ENCODE measurements around the gene ELAVL1. TPM values are rescaled to one million over a fixed set of nuclear protein-coding genes. Genes with fewer than 3 reads are reported as not detected.

The ELAVL1 gene
- total RNA-seq, 1 experiment from 2014 or later = 87.2 TPM

DNA sequence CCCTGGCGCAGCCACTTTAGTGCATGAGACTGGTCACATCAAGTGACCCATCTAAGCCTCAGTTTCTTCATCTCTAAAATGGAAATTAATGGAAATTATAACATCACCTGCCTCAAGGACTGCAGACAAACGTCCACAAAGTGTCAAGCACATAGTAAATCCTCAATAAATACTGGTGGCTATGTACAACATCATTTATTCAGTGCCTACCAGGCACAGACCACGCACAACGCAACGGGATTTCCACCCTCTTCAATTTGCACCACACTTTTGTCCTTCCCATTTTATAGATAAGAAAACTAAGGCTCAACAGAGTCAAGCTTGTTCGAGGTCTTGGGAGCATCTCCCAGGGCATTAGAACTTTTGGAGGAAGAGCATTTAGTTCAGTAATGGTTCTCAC is 1.4 kb downstream of the ELAVL1 start:
- Histone ChIP-seq H2AFZ (ENCODE audit: low read length) (no peak overlapping the region), H3F3A (ENCODE audit: low read length, unreplicated experiment) (no peaks in the 10 kb centered on the region), H3K9me3 (ENCODE audit: low read length) (no peaks in the 10 kb centered on the region), H3K36me3 (ENCODE audit: low read depth, low read length) (peaks cover 6% of the 10 kb centered on the region), H3K27me3 (ENCODE audit: low read length) (no peaks in the 10 kb centered on the region), H3K79me2 (ENCODE audit: low read length) (peaks cover 67% of the 10 kb centered on the region), H3K9me2 (replicated peaks; ENCODE audit: low read length) (no peaks in the 10 kb centered on the region), H3K9ac (ENCODE audit: low read length) (peak overlapping the region; percentile 94), H3K4me2 (ENCODE audit: low read length) (peak overlapping the region; percentile 87), H3K4me1 (ENCODE audit: insufficient read depth, low read length) (peaks cover 32% of the 10 kb centered on the region), H3K27ac (ENCODE audit: low read length) (no peak overlapping the region), H4K20me1 (ENCODE audit: low read length) (peaks cover 49% of the 10 kb centered on the region), H3K4me3 (ENCODE audit: low read length) (peak overlapping the region; percentile 79)
- CTCF ChIA-PET = no interaction called here
- no peak for TF ChIP-seq EZH2phosphoT487 (IDR thresholded peaks at IDR 0.05; ENCODE audit: borderline replicate concordance, low read length)
- no peak for TF ChIP-seq EZH2 (IDR thresholded peaks at IDR 0.05; ENCODE audit: low read length, unreplicated experiment)
- TF ChIP-seq, protein P1, sequence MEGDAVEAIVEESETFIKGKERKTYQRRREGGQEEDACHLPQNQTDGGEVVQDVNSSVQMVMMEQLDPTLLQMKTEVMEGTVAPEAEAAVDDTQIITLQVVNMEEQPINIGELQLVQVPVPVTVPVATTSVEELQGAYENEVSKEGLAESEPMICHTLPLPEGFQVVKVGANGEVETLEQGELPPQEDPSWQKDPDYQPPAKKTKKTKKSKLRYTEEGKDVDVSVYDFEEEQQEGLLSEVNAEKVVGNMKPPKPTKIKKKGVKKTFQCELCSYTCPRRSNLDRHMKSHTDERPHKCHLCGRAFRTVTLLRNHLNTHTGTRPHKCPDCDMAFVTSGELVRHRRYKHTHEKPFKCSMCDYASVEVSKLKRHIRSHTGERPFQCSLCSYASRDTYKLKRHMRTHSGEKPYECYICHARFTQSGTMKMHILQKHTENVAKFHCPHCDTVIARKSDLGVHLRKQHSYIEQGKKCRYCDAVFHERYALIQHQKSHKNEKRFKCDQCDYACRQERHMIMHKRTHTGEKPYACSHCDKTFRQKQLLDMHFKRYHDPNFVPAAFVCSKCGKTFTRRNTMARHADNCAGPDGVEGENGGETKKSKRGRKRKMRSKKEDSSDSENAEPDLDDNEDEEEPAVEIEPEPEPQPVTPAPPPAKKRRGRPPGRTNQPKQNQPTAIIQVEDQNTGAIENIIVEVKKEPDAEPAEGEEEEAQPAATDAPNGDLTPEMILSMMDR (conservative IDR thresholded peaks at IDR 0.05; ENCODE audit: low read depth, low read length) = no peak
- DNase-seq (no peak), ATAC-seq (no peak)
- intact Hi-C loops (cut with micrococcal nuclease) = no loop called here
- POLR2A ChIA-PET (ENCODE audit: unreplicated experiment) = interaction anchor here (0.6 kb wide), 1 partner anchor 200 kb away, joined by 5 read pairs; no protein-coding TSS in a partner anchor
- TSS peak; percentile 55 for BruUV-seq (replicated peaks)

DNA sequence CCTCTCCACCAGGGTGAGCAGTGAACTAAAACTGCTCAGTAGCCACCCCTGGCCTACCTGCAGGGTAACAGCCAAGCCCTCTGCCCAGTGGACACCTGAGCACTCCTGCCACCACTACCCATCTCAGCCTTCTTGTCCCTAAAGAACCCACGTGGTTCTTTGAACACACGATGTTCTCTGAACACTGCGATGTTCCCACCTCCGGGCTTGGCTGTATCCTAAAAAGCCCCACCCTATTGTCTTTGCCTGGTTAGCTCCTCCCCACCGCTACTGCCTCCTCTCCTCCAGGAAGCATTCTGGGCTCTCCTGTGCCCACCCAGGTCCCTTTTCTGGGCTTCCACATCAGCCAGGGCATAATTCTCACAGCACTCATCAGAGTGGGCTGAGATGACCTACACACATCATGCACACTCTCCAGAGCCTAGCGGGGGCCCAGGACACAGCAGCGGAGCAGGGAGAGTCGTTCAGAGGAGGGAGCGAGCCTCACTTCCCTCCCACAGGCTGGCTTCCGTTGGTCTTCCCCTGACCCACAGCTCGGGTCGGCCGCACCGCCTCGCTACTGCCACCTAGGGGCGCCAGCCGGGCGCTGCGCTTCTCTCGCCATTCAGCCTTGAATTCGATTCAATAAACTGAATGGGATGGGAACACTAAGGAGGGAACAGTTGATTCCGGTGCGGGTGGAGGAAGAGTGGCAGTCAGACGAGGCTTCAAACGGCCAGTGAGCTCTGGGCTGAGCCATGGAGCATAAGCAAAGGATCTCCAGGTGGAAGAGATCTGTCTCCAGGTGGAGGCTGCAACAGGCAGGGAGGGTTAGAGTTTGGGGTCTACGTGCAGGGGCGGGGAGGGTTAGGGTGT is 3.2 kb downstream of the ELAVL1 start:
- peaks cover 60% of the 10 kb centered on the region for H4K20me1 ChIP-seq (ENCODE audit: low read length)
- peak; percentile 97 for DNase-seq
- BruUV-seq (replicated peaks) = TSS peak; percentile 7

More for the DNA sequence above, 3.2 kb downstream of the ELAVL1 start:
- H3K4me2 ChIP-seq (ENCODE audit: low read length) = peak overlapping the region; percentile 83
- CTCF ChIA-PET = interaction anchor here (0.6 to 1.6 kb wide), 9 partner anchors 10 to 58 kb away, joined by 3 to 16 read pairs (median 6); partner anchors contain the start of gene TIMM44
- intact Hi-C loops (cut with micrococcal nuclease) = loop anchor here (1.0 to 2.0 kb wide), 6 partner anchors 10 to 251 kb away; no protein-coding TSS in a partner anchor
- POLR2A ChIA-PET (ENCODE audit: unreplicated experiment) = interaction anchor here (0.6 kb wide), 1 partner anchor 138 kb away, joined by 3 read pairs; no protein-coding TSS in a partner anchor
- peak overlapping the region; percentile 55 for H3K4me3 ChIP-seq (ENCODE audit: low read length)
- H3K79me2 ChIP-seq (ENCODE audit: low read length) = peaks cover 85% of the 10 kb centered on the region
- H3K4me1 ChIP-seq (ENCODE audit: insufficient read depth, low read length) = peaks cover 32% of the 10 kb centered on the region
- peak overlapping the region; percentile 64 for H3K9ac ChIP-seq (ENCODE audit: low read length)
- peak overlapping the region; percentile 74 for H3K27ac ChIP-seq (ENCODE audit: low read length)
- no peaks in the 10 kb centered on the region for H3K9me3 ChIP-seq (ENCODE audit: low read length)
- peak; percentile 60 for ATAC-seq
- no peaks in the 10 kb centered on the region for H3K9me2 ChIP-seq (replicated peaks; ENCODE audit: low read length)
- H3F3A ChIP-seq (ENCODE audit: low read length, unreplicated experiment) = no peaks in the 10 kb centered on the region
- no peaks in the 10 kb centered on the region for H3K27me3 ChIP-seq (ENCODE audit: low read length)
- TF ChIP-seq EZH2phosphoT487 (IDR thresholded peaks at IDR 0.05; ENCODE audit: borderline replicate concordance, low read length) = no peak
- TF ChIP-seq, protein P1 (conservative IDR thresholded peaks at IDR 0.05; ENCODE audit: low read depth, low read length) = peak; percentile 97
- H2AFZ ChIP-seq (ENCODE audit: low read length) = peak overlapping the region; percentile 23; the same call in 1 of the 2 replicates
- peaks cover 6% of the 10 kb centered on the region for H3K36me3 ChIP-seq (ENCODE audit: low read depth, low read length)
